IgD-negative memory B cell (primary cell): ENCODE results near the gene VPS26C. TPM values are rescaled to one million over a fixed set of nuclear protein-coding genes. Genes with fewer than 3 reads are reported as not detected.

ENCODE experiments used
- H3K27ac Mint-ChIP-seq, 3 donors: one replicate each; pipeline ENCODE4 v1.8.0; 2020 to 2022; ENCODE audit warnings: mild to moderate bottlenecking in 3 of 3, mixed read lengths in 3 of 3, moderate library complexity in 1 of 3
- H3K27me3 Mint-ChIP-seq: one replicate; pipeline ENCODE4 v1.8.0; 2021; ENCODE audit warnings: mixed read lengths
- H3K36me3 Mint-ChIP-seq: one replicate; pipeline ENCODE4 v1.8.0; 2020; ENCODE audit warnings: mild to moderate bottlenecking, mixed read lengths
- H3K4me1 Mint-ChIP-seq, 3 donors: one replicate each; pipeline ENCODE4 v1.8.0; 2020 to 2022; ENCODE audit warnings: mixed read lengths in 3 of 3, mild to moderate bottlenecking in 1 of 3
- H3K4me3 Mint-ChIP-seq, 4 donors: one replicate each; pipeline ENCODE4 v1.8.0; 2020 to 2022; ENCODE audit warnings: mild to moderate bottlenecking in 4 of 4, mixed read lengths in 4 of 4, moderate library complexity in 3 of 4
- H3K9me3 Mint-ChIP-seq, 3 donors: one replicate each; pipeline ENCODE4 v1.8.0; 2020 to 2021; ENCODE audit warnings: mixed read lengths in 3 of 3, mild to moderate bottlenecking in 1 of 3
- polyA plus RNA-seq: library from polyadenylated mRNA; unstranded; fragments of 300-500 nt; fragmentation: Illumina TruSeq; gene quantifications from one replicate; pipeline ENCODE4 v1.2.3, GENCODE V29; 2021

VPS26C gene
- polyA plus RNA-seq, 1 donor from 2014 or later: 64.8 TPM

DNA sequence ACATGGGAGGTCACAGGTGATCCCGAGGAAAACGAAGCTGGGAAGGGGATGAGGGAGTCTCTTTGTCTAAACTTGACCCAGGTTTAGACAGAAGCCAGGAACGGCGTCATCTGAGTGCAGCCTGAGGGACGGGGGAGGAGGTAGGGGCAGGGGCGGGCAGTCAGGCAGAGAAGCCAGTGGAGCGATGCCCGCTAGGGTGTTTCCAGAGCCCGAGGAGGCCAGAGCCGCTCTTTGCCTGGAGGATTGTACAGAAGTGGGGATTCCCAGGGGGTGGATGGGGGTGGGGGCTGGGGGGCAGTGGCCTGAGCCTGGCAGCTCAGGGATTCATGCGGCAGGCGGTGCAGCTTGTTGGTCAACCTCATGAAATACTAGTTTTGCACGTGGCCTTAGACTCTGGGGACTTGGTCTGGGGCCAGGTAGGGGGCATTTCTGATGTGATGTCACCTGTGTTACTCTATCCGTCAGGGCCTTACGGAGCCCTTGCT is 58.4 kb downstream of the VPS26C start:
- peaks cover 22 to 32% (median 24%) of the 10 kb centered on the region in 3 donors for H3K4me1 Mint-ChIP-seq
- H3K27me3 Mint-ChIP-seq: peaks cover 2% of the 10 kb centered on the region
- peak overlapping the region; percentile 74 to 94 (median 86) for H3K4me3 Mint-ChIP-seq
- H3K27ac Mint-ChIP-seq: peak overlapping the region; percentile 86 to 94 (median 92)
- no peaks in the 10 kb centered on the region for H3K9me3 Mint-ChIP-seq
- H3K36me3 Mint-ChIP-seq: no peaks in the 10 kb centered on the region

DNA sequence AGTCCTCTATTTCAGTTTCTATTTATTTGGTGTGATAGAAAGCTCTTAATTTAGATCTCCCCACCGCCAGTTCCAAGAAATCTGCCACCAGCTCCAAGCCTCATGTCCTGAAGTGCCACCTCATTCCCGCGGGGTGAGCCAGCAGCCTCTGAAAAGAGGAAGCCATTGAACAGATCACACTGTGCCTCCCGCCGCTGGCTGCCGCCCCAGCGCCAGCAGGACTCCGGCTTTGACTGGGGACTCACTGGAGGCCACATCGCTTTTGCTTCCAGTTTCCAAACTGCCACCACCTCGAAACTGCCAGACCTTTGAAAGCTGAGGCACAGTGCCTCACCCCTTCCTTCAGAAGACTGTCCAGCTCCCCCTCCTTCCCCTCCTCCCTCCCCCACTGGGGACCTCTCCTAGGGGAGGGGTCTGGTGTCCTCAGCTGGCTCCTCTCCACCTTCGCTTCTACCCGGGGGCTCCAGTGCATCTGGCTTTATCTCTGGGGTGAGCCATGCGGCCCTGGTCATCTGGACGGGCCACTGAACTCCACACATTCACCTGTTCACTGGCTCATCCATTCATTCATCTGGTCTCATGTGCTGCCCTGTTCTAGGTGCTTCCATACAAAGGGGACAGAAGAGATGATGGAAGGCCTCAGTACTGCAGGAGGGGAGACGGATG is 58.9 kb downstream of the VPS26C start:
- Mint-ChIP-seq H3K9me3 (no peaks in the 10 kb centered on the region), H3K4me1 (peaks cover 22 to 32% (median 24%) of the 10 kb centered on the region in 3 donors), H3K36me3 (no peaks in the 10 kb centered on the region), H3K4me3 (peak overlapping the region; percentile 74 to 94 (median 86)), H3K27me3 (peaks cover 2% of the 10 kb centered on the region), H3K27ac (peak overlapping the region; percentile 79 to 94 (median 92))

DNA sequence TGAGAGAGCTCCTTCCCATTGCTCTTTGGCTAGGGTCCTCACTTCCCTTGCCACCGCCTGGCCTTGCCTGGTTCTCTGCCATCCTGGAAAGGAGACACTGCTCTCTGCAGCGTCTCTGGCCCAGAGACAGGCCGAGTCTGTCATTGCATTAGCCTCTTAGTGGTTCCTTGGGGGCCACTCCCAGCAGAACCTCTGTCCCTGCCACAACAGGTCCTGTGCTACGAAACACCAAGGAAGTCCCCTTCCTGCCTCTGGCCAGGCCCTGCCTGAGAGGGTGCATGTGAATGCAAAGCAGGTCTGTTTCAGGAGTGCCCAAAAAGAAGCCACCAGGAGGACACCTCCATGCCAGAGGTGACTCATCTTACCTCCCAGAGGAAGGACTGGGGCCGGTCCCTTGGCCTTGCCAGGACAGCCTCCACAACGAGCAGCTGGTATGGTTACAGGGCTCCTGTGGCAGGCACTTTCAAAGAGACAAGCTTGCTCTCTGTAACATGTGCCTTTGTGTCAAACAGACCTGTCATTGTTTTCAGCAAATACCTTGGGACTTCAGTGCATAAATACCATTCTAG is 59.6 kb downstream of the VPS26C start:
- Mint-ChIP-seq H3K27ac (peak overlapping the region; percentile 79 to 94 (median 92)), H3K27me3 (peaks cover 2% of the 10 kb centered on the region), H3K4me1 (peaks cover 22 to 32% (median 24%) of the 10 kb centered on the region in 3 donors), H3K36me3 (no peaks in the 10 kb centered on the region), H3K4me3 (peak overlapping the region; percentile 74 to 94 (median 86)), H3K9me3 (no peaks in the 10 kb centered on the region)

GRCh38 chr21:37206496-37206895 is 60.6 kb downstream of the VPS26C start:
- Mint-ChIP-seq H3K9me3 (no peaks in the 10 kb centered on the region), H3K27ac (peak overlapping the region in 1 of 3 donors; percentile 21), H3K27me3 (peaks cover 2% of the 10 kb centered on the region), H3K4me1 (peaks cover 22 to 32% (median 24%) of the 10 kb centered on the region in 3 donors), H3K36me3 (peaks cover 5% of the 10 kb centered on the region), H3K4me3 (peak overlapping the region in 1 of 4 donors; percentile 28)

GRCh38 chr21:37204580-37204979 is 62.6 kb downstream of the VPS26C start:
- peaks cover 9% of the 10 kb centered on the region for H3K36me3 Mint-ChIP-seq

GRCh38 chr21:37202221-37203110 is 64.7 kb downstream of the VPS26C start:
- H3K27ac Mint-ChIP-seq: no peak overlapping the region
- peaks cover 9% of the 10 kb centered on the region for H3K36me3 Mint-ChIP-seq

More at GRCh38 chr21:37204580-37204979, 62.6 kb downstream of the VPS26C start:
- Mint-ChIP-seq H3K9me3 (no peaks in the 10 kb centered on the region), H3K27ac (peak overlapping the region in 1 of 3 donors; percentile 55), H3K27me3 (peaks cover 2% of the 10 kb centered on the region), H3K4me3 (no peak overlapping the region), H3K4me1 (peaks cover 14 to 25% (median 15%) of the 10 kb centered on the region in 3 donors)

DNA sequence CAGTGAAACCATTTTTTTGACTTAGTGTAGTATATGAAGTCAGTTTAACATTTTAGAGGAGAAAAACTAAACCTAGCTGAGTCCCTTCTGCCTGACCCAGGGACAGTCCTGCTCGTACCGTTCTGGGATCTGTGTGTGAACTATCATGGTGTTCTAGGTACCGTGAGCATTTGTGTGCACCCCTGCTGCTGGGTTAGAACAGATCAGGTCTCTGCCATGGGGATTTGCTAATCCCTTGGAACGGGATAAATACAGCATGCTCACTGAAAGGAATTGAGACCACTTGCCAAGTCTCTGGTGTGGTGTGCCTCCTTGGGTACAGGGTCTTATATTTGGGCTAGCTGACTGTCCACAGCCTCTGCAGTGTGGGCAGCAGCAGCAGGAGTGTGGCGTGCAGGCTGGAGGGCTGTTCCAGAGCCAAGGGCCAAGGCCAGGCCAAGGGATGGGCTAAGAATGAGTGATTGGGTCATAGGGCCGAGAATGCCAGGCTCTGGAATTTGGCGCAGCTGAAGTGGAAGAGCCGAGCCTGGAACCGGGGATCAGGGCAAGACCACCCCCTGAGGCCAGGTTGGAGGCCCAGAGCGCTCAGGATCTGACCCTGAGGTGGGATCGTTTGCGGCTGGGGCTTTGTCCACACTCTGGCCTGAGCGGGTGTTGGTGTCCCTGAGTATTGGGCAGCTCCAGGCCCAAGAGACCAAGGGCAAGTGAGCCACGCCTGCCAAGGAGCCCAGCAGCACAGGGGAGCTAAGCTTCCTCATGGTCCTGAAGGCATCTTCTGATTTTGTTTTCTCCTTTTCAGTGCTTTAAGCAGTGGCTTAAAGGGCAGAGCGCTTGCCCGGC is 66.3 kb downstream of the VPS26C start:
- H3K4me1 Mint-ChIP-seq: peaks cover 0 to 6% (median 0%) of the 10 kb centered on the region in 3 donors
- H3K4me3 Mint-ChIP-seq: no peak overlapping the region
- no peaks in the 10 kb centered on the region for H3K27me3 Mint-ChIP-seq
- peaks cover 9% of the 10 kb centered on the region for H3K36me3 Mint-ChIP-seq
- H3K27ac Mint-ChIP-seq: peak overlapping the region in 1 of 3 donors; percentile 67
- H3K9me3 Mint-ChIP-seq: no peaks in the 10 kb centered on the region

More at GRCh38 chr21:37202221-37203110, 64.7 kb downstream of the VPS26C start:
- no peak overlapping the region for H3K4me3 Mint-ChIP-seq
- H3K4me1 Mint-ChIP-seq: peaks cover 2 to 9% (median 6%) of the 10 kb centered on the region in 3 donors
- no peaks in the 10 kb centered on the region for H3K9me3 Mint-ChIP-seq
- no peaks in the 10 kb centered on the region for H3K27me3 Mint-ChIP-seq

DNA sequence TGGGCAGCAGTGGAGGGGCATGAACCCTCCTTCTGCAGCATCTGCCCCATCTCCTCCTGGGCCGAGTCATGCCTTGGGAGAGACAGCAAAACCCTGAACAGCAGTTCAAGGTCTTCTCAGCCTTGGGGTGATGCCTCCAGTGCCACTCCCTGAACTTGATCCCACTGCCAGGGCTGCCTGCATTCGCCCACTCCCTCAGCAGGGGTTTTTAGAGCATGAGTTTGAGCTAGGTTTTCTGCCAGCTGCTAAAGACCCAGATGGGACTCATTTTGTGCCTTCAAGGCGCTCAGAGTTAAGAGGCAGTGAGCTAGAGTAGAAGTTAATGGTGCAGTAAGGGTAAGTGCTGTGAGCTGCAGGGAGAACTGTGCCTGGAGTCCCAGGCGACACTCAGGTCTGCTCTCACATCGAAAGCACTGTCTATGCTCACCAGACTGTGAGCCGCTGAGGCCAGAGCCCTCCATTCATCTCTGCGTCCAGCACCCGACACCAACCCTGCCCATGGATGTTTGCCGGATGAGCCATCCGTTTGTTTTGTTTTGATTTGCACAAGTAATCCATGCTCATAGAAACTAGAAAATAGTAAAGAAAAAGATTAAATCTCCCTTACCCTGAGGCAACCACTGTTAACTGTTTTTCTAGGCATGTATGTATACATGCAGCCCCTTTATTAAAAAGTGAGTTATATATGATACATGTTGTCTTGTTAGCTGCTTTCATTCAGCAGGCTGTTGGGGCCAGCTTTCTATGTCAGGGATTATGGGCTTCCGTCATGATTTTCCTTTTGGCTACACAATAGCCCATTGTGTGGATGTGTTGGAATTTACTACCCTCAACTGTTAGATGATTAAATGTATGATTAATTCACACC is 67.8 kb downstream of the VPS26C start:
- peaks cover 9% of the 10 kb centered on the region for H3K36me3 Mint-ChIP-seq
- H3K4me1 Mint-ChIP-seq: peaks cover 0 to 3% (median 0%) of the 10 kb centered on the region in 3 donors
- no peak overlapping the region for H3K4me3 Mint-ChIP-seq
- H3K27ac Mint-ChIP-seq: no peak overlapping the region
- H3K9me3 Mint-ChIP-seq: no peaks in the 10 kb centered on the region
- no peaks in the 10 kb centered on the region for H3K27me3 Mint-ChIP-seq

DNA sequence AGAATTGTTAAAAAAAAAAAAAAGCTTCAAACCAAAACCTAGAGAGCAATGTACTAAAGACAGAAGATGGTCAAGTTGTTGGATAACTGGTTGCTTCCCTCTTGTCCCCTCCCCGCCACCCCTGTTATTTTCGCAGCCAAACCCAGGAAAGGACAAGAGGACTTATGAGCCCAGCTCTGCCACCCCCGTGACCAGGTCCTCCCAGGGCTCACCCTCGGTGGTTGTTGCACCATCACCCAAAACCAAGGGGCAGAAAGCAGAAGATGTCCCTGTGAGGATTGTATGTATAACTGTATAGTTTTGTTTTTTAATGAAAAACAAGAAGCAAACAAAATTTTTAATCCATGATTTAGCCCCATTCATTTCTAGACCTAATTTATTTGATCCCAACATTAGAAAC is 69.4 kb downstream of the VPS26C start:
- Mint-ChIP-seq H3K36me3 (peaks cover 11% of the 10 kb centered on the region), H3K4me1 (no peaks in the 10 kb centered on the region), H3K27ac (no peak overlapping the region), H3K4me3 (no peak overlapping the region), H3K27me3 (no peaks in the 10 kb centered on the region), H3K9me3 (no peaks in the 10 kb centered on the region)

- H3K27ac Mint-ChIP-seq: no peak overlapping the region
- no peaks in the 10 kb centered on the region for H3K27me3 Mint-ChIP-seq
- H3K4me1 Mint-ChIP-seq: no peaks in the 10 kb centered on the region
- peaks cover 6% of the 10 kb centered on the region for H3K36me3 Mint-ChIP-seq
- no peaks in the 10 kb centered on the region for H3K9me3 Mint-ChIP-seq
- no peak overlapping the region for H3K4me3 Mint-ChIP-seq
Measured at GRCh38 chr21:37196847-37197246, 70.3 kb downstream of the VPS26C start.

- Mint-ChIP-seq H3K4me1 (no peaks in the 10 kb centered on the region), H3K27ac (no peak overlapping the region), H3K27me3 (no peaks in the 10 kb centered on the region), H3K9me3 (no peaks in the 10 kb centered on the region), H3K36me3 (peaks cover 2% of the 10 kb centered on the region), H3K4me3 (no peak overlapping the region)
Measured at GRCh38 chr21:37195610-37196009, 71.5 kb downstream of the VPS26C start.

DNA sequence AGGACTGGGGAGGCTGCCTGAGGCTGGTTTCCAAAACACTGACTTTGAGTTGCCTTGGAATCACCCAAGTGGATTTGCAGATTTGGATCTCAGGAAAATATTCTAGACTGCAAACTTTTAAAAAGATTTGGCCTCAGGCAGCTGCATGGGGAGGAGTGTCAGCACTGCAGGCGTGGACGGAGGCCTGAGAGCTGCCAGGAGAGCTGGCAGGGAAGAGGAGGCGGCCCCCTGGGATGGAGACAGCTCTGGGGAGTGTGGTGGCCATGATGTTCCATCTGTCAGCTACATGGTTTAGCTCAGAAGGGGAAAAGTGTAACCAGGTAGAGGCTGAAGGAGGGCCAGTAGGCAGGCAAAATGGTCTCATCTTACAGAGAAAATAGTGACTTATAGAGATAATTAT is 72.1 kb downstream of the VPS26C start:
- H3K9me3 Mint-ChIP-seq: no peaks in the 10 kb centered on the region
- peaks cover 2% of the 10 kb centered on the region for H3K36me3 Mint-ChIP-seq
- H3K4me1 Mint-ChIP-seq: no peaks in the 10 kb centered on the region
- no peaks in the 10 kb centered on the region for H3K27me3 Mint-ChIP-seq
- no peak overlapping the region for H3K4me3 Mint-ChIP-seq
- H3K27ac Mint-ChIP-seq: no peak overlapping the region

DNA sequence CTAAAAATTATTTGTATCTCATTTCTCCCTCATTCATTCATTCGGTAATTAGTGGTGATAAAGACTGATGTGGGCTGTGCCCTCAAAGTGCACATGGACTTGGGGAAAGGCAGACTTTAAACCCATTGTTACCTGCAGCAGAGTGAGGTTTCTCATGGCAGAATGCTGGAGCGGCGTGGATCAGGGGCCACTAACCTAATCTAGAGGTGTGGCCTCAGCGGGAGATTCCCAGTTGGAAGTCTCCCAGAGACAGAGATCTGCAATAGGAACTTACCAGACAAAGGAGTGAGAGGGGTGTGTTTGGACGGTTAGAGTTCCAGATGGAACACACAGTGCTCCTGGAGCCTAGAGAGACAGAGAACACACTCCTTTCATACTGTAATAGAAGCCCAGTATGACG is 73.5 kb downstream of the VPS26C start:
- Mint-ChIP-seq H3K9me3 (no peaks in the 10 kb centered on the region), H3K27ac (peak overlapping the region in 2 of 3 donors; percentile 71 to 87)

More for the DNA sequence above, 73.5 kb downstream of the VPS26C start:
- Mint-ChIP-seq H3K27me3 (no peaks in the 10 kb centered on the region), H3K4me3 (no peak overlapping the region), H3K36me3 (peaks cover 2% of the 10 kb centered on the region), H3K4me1 (no peaks in the 10 kb centered on the region)
